PFSK-1 (cell line): ENCODE measurements around the gene RPS4Y1.

Experiments
- FOXP2 ChIP-seq: optimal IDR thresholded peaks from 2 replicates; pipeline ENCODE3; 2011; ENCODE audit warnings: borderline replicate concordance, control low read depth, inconsistent platforms; ENCODE audit not compliant: insufficient read depth; ENCODE audit errors: extremely low read length, extremely low read depth
- POLR2AphosphoS5 ChIP-seq: IDR thresholded peaks from 2 replicates; pipeline ENCODE4 v1.6.1; 2012; ENCODE audit warnings: low read depth, mild to moderate bottlenecking, control low read depth, low read length, moderate library complexity
- REST ChIP-seq, 2 experiments: IDR thresholded peaks; 2 replicates each; pipeline versions ENCODE4 v1.6.1 to v1.8.0; 2011 to 2012; ENCODE audit warnings: low read depth in 2 of 2, low read length in 2 of 2, control low read depth in 1 of 2, inconsistent platforms in 1 of 2, mild to moderate bottlenecking in 1 of 2, moderate library complexity in 1 of 2; ENCODE audit not compliant: insufficient read depth in 1 of 2

DNA sequence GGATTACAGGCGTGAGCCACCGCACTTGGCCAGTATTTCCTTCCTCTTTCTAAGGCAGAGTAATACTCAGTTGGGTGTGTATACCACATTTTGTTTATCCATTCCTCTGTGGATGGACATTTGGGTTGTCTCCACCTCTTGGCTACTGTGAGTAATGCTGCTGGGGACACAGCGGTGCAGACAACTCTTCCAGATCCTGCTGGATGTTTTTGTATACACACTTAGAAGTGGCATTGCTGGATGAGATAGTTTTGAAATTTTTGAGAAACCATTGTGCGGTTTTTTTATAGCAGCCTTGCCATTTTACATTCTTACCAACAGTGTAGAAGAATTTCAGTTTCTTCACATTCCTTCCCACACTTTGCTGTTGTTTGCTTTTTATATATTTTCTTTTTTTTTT is 16.3 kb downstream of the RPS4Y1 start:
- TF ChIP-seq POLR2AphosphoS5 (no peak), FOXP2 (no peak), REST (IDR thresholded peaks at IDR 0.05; ENCODE audit: insufficient read depth in 1 of 2, low read depth in 2 of 2, low read length in 2 of 2) (no peak)
